PC-3 (cell line): ENCODE results near the gene INF2. TPM values are rescaled to one million over a fixed set of nuclear protein-coding genes. Genes with fewer than 3 reads are reported as not detected.

Experiments
- ATAC-seq: fragments of 200-7000 bp; cut with Tn5 transposase; 2 replicates; pipeline ENCODE4 v1.9.1; 2020; ENCODE audit warnings: mild to moderate bottlenecking, moderate library complexity
- BruUV-seq: library from RNA; stranded (reverse); fragments of 400-500 nt; replicated peaks from 2 replicates; lab custom pipeline; 2021; lab: Mats Ljungman, UMichigan
- CTCF ChIA-PET: fragments of 300-600 bp; sonication (Branson Sonifier 250); formaldehyde crosslinking; loops from one replicate; lab custom pipeline; 2022; ENCODE audit warnings: antibody characterized with exemption; lab: Charles Lee
- POLR2A ChIA-PET: fragments of 300-600 bp; sonication (Branson Sonifier 250); formaldehyde crosslinking; loops from one replicate; lab custom pipeline; 2022; ENCODE audit warnings: antibody characterized with exemption; ENCODE audit not compliant: unreplicated experiment; lab: Charles Lee
- DNase-seq: peaks from one replicate; pipeline ENCODE4 v3.0.0-alpha.2; 2015
- H2AFZ ChIP-seq: fragments of 300-600 bp; sonication (generic); 2 replicates; pipeline ENCODE4 v1.6.0; 2016; ENCODE audit warnings: antibody characterized with exemption, low read length
- H3F3A ChIP-seq: fragments of 300-600 bp; sonication (generic); one replicate; pipeline ENCODE4 v1.6.0; 2017; ENCODE audit warnings: antibody characterized with exemption, low read length, control low read depth, mild to moderate bottlenecking; ENCODE audit not compliant: unreplicated experiment
- H3K27ac ChIP-seq: fragments of 300-600 bp; sonication (generic); 2 replicates; pipeline ENCODE4 v1.5.1; 2016; ENCODE audit warnings: mild to moderate bottlenecking, low read length
- H3K27me3 ChIP-seq: fragments of 300-600 bp; sonication (generic); 2 replicates; pipeline ENCODE4 v1.6.1; 2016; ENCODE audit warnings: low read length, mixed read lengths
- H3K36me3 ChIP-seq: fragments of 300-600 bp; sonication (generic); 2 replicates; pipeline ENCODE4 v1.6.1; 2016; ENCODE audit warnings: low read depth, mixed run types, low read length, mixed read lengths
- H3K4me1 ChIP-seq: fragments of 300-600 bp; sonication (generic); 2 replicates; pipeline ENCODE4 v1.5.1; 2016; ENCODE audit warnings: low read length; ENCODE audit not compliant: insufficient read depth
- H3K4me2 ChIP-seq: fragments of 300-600 bp; sonication (generic); 2 replicates; pipeline ENCODE4 v1.6.0; 2016; ENCODE audit warnings: low read length
- H3K4me3 ChIP-seq: fragments of 300-600 bp; sonication (generic); 2 replicates; pipeline ENCODE4 v1.5.1; 2016; ENCODE audit warnings: mild to moderate bottlenecking, low read length, mixed read lengths
- H3K79me2 ChIP-seq: fragments of 300-600 bp; sonication (generic); 2 replicates; pipeline ENCODE4 v1.6.1; 2017; ENCODE audit warnings: low read length, mixed read lengths
- H3K9ac ChIP-seq: fragments of 300-600 bp; sonication (generic); 2 replicates; pipeline ENCODE4 v1.6.0; 2016; ENCODE audit warnings: mild to moderate bottlenecking, low read length
- H3K9me2 ChIP-seq: fragments of 300-600 bp; sonication (generic); replicated peaks from 2 replicates; pipeline ENCODE4 v1.6.1; 2016; ENCODE audit warnings: mixed run types, low read length, mixed read lengths
- H3K9me3 ChIP-seq: fragments of 300-600 bp; sonication (generic); 2 replicates; pipeline ENCODE4 v1.6.1; 2016; ENCODE audit warnings: low read length, mixed read lengths
- H4K20me1 ChIP-seq: fragments of 300-600 bp; sonication (generic); 2 replicates; pipeline ENCODE4 v1.6.1; 2016; ENCODE audit warnings: low read length, mixed read lengths
- EZH2 ChIP-seq: fragments of 300-600 bp; sonication (generic); IDR thresholded peaks from one replicate; pipeline ENCODE4 v1.6.1; 2017; ENCODE audit warnings: antibody characterized with exemption, mild to moderate bottlenecking, low read length; ENCODE audit not compliant: unreplicated experiment
- EZH2phosphoT487 ChIP-seq: fragments of 300-600 bp; sonication (generic); IDR thresholded peaks from 2 replicates; pipeline ENCODE4 v1.6.1; 2018; ENCODE audit warnings: mild to moderate bottlenecking, antibody characterized with exemption, low read length, borderline replicate concordance
- intact Hi-C: fragments of 100-400 bp; cut with micrococcal nuclease; formaldehyde crosslinking; loops from 2 replicates; pipeline ENCODE4 v1.9.0; 2023
- total RNA-seq: library from RNA; depleted of rRNA; stranded (reverse); fragments of >200 nt; gene quantifications from 2 replicates; pipeline ENCODE4 v1.2.3, GENCODE V29; 2014
- TF ChIP-seq, protein P1 (sequence below): fragments of 300-600 bp; sonication (generic); conservative IDR thresholded peaks from 2 replicates; pipeline ENCODE4 v1.5.1; 2017; ENCODE audit warnings: antibody characterized with exemption, low read depth, mild to moderate bottlenecking, low read length

The INF2 gene
- total RNA-seq, 1 experiment from 2014 or later, result 132 TPM

DNA sequence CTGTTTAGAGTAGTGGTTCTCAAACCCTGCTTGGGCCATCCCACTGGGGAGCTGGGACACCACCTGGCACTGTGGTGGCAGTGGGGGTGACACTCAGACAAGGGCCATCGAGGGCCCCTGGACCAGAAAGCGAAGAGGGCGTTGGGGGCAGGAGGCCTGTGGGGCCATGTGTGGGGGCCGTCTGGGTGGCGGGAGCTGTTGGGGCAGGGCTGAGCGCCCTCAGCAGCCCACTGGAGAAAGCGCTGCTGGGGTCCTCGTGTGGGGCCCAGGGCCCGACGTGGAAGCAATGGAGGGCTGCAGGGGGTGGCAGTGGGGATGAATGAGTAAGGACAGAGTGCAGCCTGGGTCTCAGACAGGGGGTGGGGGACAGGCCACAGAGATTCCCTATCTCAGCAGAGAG, 28.7 kb downstream of the INF2 start:
- Histone ChIP-seq H3K79me2 (no peaks in the 10 kb centered on the region), H3K9me2 (no peaks in the 10 kb centered on the region), H4K20me1 (no peaks in the 10 kb centered on the region), H3K27ac (no peak overlapping the region), H2AFZ (no peak overlapping the region), H3F3A (no peaks in the 10 kb centered on the region), H3K36me3 (peaks cover 5% of the 10 kb centered on the region; the same call in 1 of the 2 replicates), H3K9ac (no peak overlapping the region), H3K9me3 (no peaks in the 10 kb centered on the region), H3K4me1 (no peaks in the 10 kb centered on the region), H3K4me3 (no peak overlapping the region), H3K4me2 (no peak overlapping the region), H3K27me3 (no peaks in the 10 kb centered on the region)
- POLR2A ChIA-PET, result no interaction called here
- DNase-seq (no peak), ATAC-seq (no peak)
- no TSS peak for BruUV-seq
- TF ChIP-seq EZH2 (no peak), EZH2phosphoT487 (no peak)
- TF ChIP-seq, protein P1, sequence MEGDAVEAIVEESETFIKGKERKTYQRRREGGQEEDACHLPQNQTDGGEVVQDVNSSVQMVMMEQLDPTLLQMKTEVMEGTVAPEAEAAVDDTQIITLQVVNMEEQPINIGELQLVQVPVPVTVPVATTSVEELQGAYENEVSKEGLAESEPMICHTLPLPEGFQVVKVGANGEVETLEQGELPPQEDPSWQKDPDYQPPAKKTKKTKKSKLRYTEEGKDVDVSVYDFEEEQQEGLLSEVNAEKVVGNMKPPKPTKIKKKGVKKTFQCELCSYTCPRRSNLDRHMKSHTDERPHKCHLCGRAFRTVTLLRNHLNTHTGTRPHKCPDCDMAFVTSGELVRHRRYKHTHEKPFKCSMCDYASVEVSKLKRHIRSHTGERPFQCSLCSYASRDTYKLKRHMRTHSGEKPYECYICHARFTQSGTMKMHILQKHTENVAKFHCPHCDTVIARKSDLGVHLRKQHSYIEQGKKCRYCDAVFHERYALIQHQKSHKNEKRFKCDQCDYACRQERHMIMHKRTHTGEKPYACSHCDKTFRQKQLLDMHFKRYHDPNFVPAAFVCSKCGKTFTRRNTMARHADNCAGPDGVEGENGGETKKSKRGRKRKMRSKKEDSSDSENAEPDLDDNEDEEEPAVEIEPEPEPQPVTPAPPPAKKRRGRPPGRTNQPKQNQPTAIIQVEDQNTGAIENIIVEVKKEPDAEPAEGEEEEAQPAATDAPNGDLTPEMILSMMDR, result no peak
- intact Hi-C loops, result no loop called here
- CTCF ChIA-PET, result no interaction called here

DNA sequence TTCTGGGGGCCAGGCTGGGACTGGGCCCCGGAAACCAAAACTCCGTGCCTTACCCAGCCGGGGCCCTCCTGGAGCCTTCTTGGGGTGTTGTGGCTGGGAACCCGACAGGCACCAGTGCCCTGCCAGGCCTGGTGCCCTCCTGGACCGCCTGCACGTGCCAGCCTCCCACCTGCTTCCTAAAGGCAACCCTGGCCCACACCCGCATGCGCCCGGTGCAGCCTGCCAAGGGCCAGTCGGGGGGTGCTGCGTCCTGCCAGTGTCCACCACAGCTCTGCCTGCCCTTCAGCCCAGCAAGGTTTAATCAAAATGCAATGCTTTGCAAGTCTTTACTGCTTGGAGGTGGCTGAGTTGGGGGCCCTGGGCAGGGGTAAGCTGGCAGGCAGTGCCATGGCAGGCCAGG, 29.5 kb downstream of the INF2 start:
- no peaks in the 10 kb centered on the region for H3K9me3 ChIP-seq
- H3K4me1 ChIP-seq, result no peaks in the 10 kb centered on the region
- H3K27ac ChIP-seq, result no peak overlapping the region
- no peak overlapping the region for H3K9ac ChIP-seq
- ChIA-PET POLR2A (no interaction called here), CTCF (no interaction called here)
- no peaks in the 10 kb centered on the region for H3K27me3 ChIP-seq
- no peak overlapping the region for H2AFZ ChIP-seq
- H3F3A ChIP-seq, result no peaks in the 10 kb centered on the region
- no peak for DNase-seq
- H3K79me2 ChIP-seq, result no peaks in the 10 kb centered on the region
- H4K20me1 ChIP-seq, result no peaks in the 10 kb centered on the region
- no peaks in the 10 kb centered on the region for H3K9me2 ChIP-seq
- no peak overlapping the region for H3K4me2 ChIP-seq
- no peak for ATAC-seq
- intact Hi-C loops, result no loop called here
- peaks cover 5% of the 10 kb centered on the region; the same call in 1 of the 2 replicates for H3K36me3 ChIP-seq
- TSS peak; percentile 23 for BruUV-seq
- TF ChIP-seq EZH2 (no peak), EZH2phosphoT487 (no peak)
- TF ChIP-seq, protein P1, result no peak
- H3K4me3 ChIP-seq, result no peak overlapping the region

DNA sequence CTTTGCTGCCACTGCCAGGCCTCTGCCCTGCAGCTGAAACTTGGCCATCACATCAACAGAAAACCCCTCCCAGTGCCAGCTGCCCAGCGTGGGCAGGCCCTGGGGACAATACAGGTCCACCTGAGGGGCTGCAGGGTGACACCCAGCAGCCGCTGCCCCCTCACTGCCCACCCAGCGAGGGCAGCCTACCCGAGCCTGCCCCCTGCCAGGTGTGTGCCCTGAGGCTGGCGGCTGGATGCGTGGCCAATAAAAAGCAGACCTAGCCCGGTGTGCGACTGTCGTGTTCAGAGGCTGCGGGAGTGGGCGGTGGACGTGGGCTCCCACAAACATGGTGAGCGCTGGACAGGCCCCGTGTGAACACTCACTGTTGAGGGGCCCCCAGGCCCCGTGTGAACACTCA, 29.9 kb downstream of the INF2 start:
- H3K4me1 ChIP-seq, result no peaks in the 10 kb centered on the region
- no peak overlapping the region for H3K9ac ChIP-seq
- DNase-seq, result no peak
- ATAC-seq, result no peak
- no peak overlapping the region for H3K4me2 ChIP-seq
- H3K27ac ChIP-seq, result no peak overlapping the region
- H3K9me2 ChIP-seq, result no peaks in the 10 kb centered on the region
- no peaks in the 10 kb centered on the region for H3K27me3 ChIP-seq
- no peak overlapping the region for H3K4me3 ChIP-seq
- no TSS peak for BruUV-seq
- H3K36me3 ChIP-seq, result peaks cover 5% of the 10 kb centered on the region; the same call in 1 of the 2 replicates
- H3K9me3 ChIP-seq, result no peaks in the 10 kb centered on the region
- intact Hi-C loops, result no loop called here
- ChIA-PET CTCF (no interaction called here), POLR2A (no interaction called here)
- TF ChIP-seq EZH2 (no peak), EZH2phosphoT487 (no peak)
- TF ChIP-seq, protein P1, result no peak
- no peaks in the 10 kb centered on the region for H3K79me2 ChIP-seq
- H3F3A ChIP-seq, result no peaks in the 10 kb centered on the region
- no peaks in the 10 kb centered on the region for H4K20me1 ChIP-seq
- no peak overlapping the region for H2AFZ ChIP-seq
